22Rv1 (cell line): Measurements from ENCODE around the gene CACNA1E.

Source experiments
- CTCF ChIP-seq: fragments of 450-650 bp; IDR thresholded peaks from 2 replicates; pipeline ENCODE4 v1.5.1; 2017; ENCODE audit warnings: mild to moderate bottlenecking
- ZFX ChIP-seq: fragments of 450-650 bp; IDR thresholded peaks from 2 replicates; pipeline ENCODE4 v1.6.1; 2017; ENCODE audit warnings: antibody characterized with exemption, borderline replicate concordance

DNA sequence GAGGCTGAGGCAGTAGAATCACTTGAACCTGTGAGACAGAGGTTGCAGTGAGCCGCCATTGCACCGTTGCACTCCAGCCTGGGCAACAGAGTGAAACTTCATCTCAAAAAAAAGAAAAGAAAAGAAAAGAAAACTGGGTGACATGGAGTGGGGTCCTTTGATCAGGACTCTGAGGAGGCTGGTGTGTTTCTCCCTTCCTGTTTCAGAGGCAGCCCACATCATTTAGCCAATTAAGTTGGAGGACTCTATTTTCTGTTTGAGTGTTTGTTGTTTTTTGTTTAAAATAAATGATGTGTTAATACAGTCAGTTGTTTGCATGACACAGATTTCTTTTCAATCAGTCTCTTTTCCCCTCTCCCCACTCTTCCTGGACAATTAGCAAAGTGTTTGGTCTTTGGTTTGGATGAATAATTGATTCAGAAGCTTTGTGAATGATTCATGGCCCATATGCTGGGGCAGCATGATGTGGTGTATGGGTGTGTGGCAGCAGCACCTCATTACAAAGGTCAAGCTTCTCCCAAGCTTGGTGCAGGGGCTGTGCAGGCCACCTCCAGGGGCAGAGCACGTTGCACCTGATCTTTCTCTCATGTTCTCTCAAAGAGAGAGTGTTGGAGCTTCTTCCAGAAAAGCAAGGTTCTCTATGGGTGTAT lies 48.8 kb downstream of the CACNA1E start:
- TF ChIP-seq CTCF (no peak), ZFX (no peak)
